Activated CD4-positive, alpha-beta T cell treated with anti-CD3 and anti-CD28 coated beads, Interleukin-2, amount 50 U/mL, for 48 hours (primary cell): ENCODE data around the gene WDFY2.

Experiments used
- DNase-seq, 2 experiments: peaks; one replicate each; pipeline ENCODE4 v3.0.0-alpha.2; 2020

Gene WDFY2

GRCh38 chr13:51745243-51745642 is 161.0 kb downstream of the WDFY2 start:
- DNase-seq, result no peak

DNA sequence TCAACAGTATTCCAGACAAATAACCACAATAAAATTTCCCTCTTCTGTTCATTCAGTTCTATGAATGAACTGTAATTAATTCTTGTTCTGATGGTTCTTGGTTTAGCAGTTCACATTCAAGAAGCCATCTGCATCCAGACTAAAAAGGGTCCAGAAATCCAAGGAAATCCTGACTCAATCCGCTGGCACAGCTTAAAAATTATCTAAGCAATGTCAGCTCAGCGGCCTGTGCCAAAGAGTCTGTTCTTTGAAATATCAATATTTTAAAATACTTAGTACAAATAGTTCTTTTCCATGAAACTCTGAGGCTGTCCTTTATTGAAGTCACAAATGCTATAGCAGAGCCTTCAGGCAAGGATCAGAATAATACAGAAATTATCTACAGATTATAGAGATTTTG is 162.5 kb downstream of the WDFY2 start:
- DNase-seq, result no peak

GRCh38 chr13:51747438-51748434 is 163.5 kb downstream of the WDFY2 start:
- DNase-seq, result no peak

DNA sequence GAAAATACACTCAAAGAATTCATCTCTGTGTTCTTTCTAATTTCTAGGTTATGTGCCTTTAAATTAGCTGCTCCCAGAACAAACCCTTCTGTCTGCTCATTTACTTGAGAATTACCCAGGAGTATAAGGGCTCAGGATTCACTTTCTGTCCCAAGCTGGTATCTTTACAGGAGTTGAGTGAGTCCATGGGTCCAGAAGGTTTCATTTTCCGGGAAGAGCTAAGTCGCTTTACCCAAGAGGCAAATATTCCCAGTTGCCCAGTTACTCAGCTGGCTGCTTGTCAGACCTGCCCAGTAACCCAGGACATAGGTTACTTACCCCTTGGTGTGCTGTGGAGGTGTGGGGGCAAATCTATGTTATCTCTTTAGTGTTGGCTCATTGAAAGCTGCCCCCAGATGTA is 172.4 kb downstream of the WDFY2 start:
- DNase-seq, result no peak

DNA sequence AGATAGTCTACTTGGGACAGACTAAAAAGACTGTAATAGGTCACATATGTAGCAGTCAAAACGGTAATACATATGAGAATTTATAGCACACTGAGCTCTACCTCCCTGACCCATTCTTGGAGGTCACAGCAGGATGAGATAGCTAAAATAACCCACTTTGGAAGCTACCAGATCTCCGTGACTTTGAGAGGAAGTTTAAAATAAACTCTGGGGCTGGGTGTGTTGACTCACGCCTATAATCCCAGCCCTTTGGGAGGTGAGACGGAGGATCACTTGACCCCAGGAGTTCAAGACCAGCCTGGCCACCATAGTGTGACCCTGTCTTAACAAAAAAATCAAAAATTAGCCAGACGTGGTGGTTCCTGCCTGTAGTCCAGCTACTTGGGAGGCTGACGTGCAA is 174.4 kb downstream of the WDFY2 start:
- DNase-seq, result no peak

GRCh38 chr13:51759240-51759639 is 175.0 kb downstream of the WDFY2 start:
- no peak for DNase-seq

DNA sequence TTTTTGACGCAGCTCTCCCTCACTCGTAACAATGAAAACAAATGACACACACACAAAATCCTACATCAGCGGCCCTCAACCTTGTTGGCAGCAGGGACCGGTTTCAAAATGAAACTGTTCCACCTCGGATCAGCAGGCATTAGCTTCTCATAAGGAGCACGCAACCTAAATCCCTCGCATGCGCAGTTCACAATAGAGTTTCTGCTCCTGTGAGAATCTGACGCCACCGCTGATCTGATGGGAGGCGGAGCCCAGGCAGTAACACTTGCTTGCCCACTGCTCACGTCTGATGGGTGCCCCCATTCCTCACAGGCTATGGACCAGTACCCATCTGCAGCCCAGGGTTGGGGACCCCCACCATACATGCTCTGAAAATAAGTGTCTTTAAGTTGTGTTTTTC is 176.3 kb downstream of the WDFY2 start:
- DNase-seq, result no peak

DNA sequence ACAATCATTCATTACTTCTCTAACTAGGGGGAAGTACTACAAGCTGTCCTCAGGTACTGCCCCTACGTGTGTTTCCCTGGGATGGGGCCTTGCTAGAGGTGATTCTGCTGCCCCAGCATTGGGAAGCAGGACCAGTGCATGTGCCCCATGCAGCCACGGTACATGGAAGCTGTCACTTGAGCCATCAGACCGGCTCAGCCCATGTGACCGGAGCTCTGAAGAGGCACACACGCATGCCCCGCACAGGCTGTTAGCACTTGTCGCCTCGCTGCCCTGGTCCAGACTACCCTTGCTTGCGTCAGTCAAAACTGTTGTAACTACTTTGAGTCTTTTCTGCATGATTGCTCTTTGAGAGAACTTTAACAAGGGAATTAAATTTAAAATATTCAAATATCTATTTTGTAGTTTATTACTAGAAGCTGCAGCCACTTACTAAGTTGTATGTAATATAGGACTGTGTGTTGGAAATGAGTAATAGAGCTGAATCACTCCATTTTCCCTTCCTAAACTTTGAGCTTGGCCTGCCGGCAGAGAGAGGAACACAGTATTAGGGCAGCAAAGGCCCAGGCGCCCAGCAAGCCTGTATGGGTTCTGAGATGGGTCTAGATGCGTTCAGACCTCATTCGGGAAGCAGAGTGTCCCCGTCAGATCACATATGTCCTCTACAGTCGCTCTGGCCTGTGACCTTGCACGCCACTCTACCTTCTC is 177.5 kb downstream of the WDFY2 start:
- DNase-seq, result no peak

GRCh38 chr13:51763486-51763885 is 179.2 kb downstream of the WDFY2 start:
- no peak for DNase-seq

- DNase-seq, result peak; percentile 66 to 76
Observed at GRCh38 chr13:51764184-51765141, 180.2 kb downstream of the WDFY2 start.

DNA sequence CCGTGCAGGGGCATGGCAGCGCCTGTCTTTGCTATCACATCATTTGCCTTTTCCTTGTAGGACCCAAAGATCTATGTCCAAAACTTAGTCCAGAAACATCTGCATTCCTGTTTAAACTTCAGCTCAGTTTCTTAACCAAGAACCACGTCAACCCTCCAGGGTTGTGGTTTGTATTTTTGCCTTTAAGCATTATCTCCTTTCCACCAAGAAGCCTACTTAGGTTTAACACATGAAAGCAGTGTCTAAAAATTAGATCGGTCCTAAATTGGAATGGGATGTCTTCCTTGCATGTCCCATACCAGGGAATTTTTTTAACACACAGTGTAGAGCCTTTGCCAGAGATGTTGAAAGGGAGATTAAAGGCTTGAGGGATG is 180.9 kb downstream of the WDFY2 start:
- DNase-seq, result no peak

- DNase-seq, result no peak
Observed at GRCh38 chr13:51767100-51767499, 182.8 kb downstream of the WDFY2 start.

DNA sequence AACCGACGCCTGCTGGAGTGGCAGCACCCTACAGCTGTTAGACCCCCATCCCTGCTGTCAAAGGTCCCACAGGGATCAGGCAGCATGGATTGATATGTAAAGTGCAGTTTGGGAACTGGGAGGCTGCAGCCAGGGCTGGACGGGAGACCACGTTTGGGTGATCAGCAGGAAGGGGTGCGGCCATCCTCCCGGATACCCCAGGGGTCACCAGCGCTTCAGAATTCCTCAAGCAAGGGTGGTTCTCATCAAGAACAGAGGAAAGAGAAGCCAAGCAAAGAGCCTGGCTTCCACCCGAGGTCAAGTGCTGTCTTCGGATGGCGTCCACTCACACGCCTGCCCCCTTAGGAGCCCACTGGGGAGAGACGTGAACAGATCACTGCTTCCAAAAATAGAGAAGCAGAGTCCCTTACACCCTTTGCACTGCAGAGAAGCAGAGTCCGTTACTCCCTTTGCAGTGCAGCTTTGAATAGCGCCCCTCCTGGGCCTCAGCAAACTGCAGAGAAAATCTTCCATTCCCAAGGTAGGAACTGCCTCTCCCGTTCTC is 184.2 kb downstream of the WDFY2 start:
- no peak for DNase-seq

DNA sequence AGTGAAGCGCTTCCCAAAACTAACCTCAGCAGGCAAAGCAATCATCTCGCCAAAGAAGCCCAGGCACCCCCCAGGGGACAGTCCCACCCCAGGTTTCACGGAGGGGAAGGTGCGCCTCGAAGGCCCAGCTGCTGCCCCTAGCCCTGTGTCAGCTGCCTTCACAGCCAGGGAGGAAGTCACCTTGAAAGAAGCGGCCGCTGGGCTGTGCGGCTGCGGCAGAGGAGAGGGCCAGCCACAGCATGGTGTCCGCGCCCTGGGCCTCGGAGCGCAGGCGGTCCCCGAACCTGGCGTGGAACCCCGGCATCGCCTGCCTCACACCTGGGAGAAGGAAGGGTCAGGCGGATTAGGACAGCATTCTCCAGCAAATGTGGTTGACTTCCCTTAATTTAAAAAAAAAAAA is 184.7 kb downstream of the WDFY2 start:
- no peak for DNase-seq

GRCh38 chr13:51769455-51770127 is 185.3 kb downstream of the WDFY2 start:
- no peak for DNase-seq

DNA sequence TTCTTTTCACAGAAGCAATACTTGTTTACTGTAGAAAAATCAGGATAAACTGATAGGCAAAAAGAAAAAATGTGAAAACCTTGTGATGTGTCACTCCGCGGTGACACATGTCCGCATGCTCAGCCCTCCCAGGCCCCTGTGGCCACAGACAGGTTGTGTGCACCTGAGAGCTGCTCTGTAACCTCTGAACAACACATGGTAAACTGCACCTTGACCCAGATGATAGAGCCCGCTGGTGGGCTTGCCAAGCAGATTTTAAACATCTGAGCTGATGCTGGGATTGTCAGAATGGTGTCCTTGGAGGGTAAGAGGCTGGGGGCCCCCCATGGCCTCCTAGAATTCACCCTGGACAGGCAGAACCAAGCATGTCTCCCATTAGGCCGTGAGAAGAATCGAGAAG is 185.9 kb downstream of the WDFY2 start:
- DNase-seq, result no peak

DNA sequence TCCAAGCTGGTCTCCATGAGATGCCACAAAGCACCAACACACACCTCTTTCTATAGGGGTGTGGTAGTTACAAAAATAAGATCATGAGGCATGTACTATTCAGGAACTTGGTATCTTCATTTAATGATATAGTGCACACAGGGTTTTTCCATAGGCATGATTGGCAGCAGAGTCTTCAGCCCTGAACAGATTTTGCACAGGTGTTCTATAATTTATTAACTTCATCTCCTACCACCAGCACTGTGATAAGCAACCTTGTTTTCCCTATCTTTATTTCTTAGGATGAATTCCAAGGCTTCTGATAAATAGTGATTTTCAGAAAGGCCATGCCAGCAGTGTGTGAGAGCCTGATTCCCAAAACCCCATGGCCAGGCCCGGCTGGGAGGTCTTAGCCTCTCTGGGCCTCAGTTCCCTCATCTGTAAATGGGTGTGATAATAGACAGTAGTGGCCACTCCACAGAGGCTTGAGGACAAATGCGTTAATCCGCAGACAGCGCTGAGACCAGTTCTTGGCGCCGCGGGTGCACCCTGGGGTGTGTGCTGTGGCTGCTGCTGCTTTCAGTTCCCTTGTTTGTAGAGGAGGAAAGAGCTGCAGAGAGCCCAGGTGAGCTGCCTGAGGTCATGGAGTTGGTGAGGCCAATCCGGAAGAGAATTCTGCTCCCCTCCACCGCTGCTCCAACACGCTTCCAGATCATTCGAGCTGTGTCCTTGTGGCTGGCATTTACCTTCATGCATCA is 186.6 kb downstream of the WDFY2 start:
- DNase-seq, result no peak

GRCh38 chr13:51771418-51772104 is 187.3 kb downstream of the WDFY2 start:
- no peak for DNase-seq

GRCh38 chr13:51772105-51772455 is 187.8 kb downstream of the WDFY2 start:
- DNase-seq, result no peak

GRCh38 chr13:51772781-51773180 is 188.5 kb downstream of the WDFY2 start:
- DNase-seq, result no peak

DNA sequence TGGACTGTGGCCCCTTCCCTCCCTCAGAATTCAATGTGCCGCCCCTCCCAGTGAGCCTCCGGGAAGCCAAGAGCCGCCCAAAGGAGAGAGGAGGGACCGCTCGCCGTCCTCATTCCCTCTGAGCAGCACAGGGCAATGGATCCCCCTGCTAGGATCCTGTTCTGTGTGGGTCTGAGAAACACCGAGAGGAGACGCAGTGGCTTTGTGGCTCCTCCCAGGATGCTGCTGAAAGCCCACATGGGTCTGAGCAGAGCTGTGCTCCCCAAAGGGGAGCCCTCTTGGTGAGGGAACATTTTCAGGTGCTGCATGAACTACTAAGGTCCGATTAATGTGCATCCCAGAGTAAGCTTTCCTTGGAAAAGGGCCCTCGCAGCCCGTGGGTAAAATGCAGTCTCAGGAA is 189.3 kb downstream of the WDFY2 start:
- no peak for DNase-seq
